ENCODE measurements around the gene TMEM121. TPM values are rescaled to one million over a fixed set of nuclear protein-coding genes. Genes with fewer than 3 reads are reported as not detected.

TMEM121 gene
- total RNA-seq, 1 donor: 1.8 TPM

DNA sequence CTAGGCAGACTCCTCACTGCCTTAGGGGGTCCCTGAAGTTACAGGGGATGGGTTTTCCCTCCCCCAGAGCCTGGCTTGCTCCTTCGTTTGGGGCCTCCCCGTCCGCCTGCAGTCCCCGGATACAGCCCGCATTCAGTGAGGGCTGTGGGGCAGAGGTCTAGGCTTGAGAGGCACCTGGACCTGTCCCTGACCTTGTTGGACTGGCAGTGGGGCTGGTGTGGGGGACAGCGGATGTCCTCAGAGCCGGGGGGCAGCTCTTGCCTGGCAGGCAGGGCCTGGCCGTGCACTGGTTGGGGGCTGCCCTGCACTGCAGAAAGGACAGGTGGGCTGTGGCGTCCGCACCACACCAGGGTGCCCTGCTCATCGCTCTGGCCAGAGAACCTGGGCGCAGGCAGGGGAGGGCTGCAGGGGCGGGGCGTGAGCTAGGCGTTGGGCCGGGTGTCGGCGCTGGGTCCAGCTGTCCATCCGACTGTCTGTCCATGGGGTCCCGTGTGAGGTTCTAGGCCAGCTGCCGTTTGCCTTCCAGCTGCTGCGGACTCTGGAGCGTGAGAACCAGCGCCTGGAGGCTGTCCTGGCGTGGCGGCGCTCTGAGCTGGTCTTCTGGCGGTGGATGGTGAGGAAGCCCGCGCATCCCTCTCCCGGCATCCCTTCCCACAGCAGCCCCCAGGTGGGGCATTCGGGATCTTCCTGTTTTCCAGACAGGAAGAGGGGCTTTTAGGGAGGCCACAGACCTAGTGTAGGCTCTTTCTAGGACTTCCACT lies 29.4 kb upstream of the TMEM121 start:
- peak; percentile 85 for DNase-seq (ENCODE audit: insufficient read length, low spot score, missing footprints)
- Histone ChIP-seq H3K4me3 (ENCODE audit: insufficient read depth, low read length) (no peak overlapping the region), H3K4me2 (ENCODE audit: insufficient read depth, low read length) (no peak overlapping the region), H3K27ac (ENCODE audit: low read depth, low read length) (no peak overlapping the region), H3K9me3 (ENCODE audit: low read depth, low read length) (no peaks in the 10 kb centered on the region), H3K36me3 (ENCODE audit: insufficient read depth, low read length) (no peaks in the 10 kb centered on the region), H3K27me3 (ENCODE audit: insufficient read depth, low read length) (no peaks in the 10 kb centered on the region), H3K4me1 (ENCODE audit: insufficient read depth, low read length) (no peaks in the 10 kb centered on the region), H3K79me2 (ENCODE audit: insufficient read depth, low read length) (no peaks in the 10 kb centered on the region), H4K20me1 (ENCODE audit: insufficient read depth, low read length) (peaks cover 2% of the 10 kb centered on the region), H2AFZ (ENCODE audit: low read length) (no peak overlapping the region)
- no peak for TF ChIP-seq CTCF (IDR thresholded peaks at IDR 0.05; ENCODE audit: extremely low read depth, low read depth, low read length)

- Histone ChIP-seq H4K20me1 (ENCODE audit: insufficient read depth, low read length) (no peaks in the 10 kb centered on the region), H3K79me2 (ENCODE audit: insufficient read depth, low read length) (no peaks in the 10 kb centered on the region), H3K4me2 (ENCODE audit: insufficient read depth, low read length) (no peak overlapping the region), H3K9me3 (ENCODE audit: low read depth, low read length) (no peaks in the 10 kb centered on the region), H3K4me1 (ENCODE audit: insufficient read depth, low read length) (no peaks in the 10 kb centered on the region), H3K4me3 (ENCODE audit: insufficient read depth, low read length) (no peak overlapping the region), H3K36me3 (ENCODE audit: insufficient read depth, low read length) (no peaks in the 10 kb centered on the region), H3K27ac (ENCODE audit: low read depth, low read length) (no peak overlapping the region), H2AFZ (ENCODE audit: low read length) (no peak overlapping the region), H3K27me3 (ENCODE audit: insufficient read depth, low read length) (no peaks in the 10 kb centered on the region)
- peak; percentile 77 for DNase-seq (ENCODE audit: insufficient read length, low spot score, missing footprints)
- no peak for TF ChIP-seq CTCF (IDR thresholded peaks at IDR 0.05; ENCODE audit: extremely low read depth, low read depth, low read length)
These were observed 28.5 kb upstream of the TMEM121 start for GRCh38 chr14:105497671-105498429.

GRCh38 chr14:105498430-105499255 lies 27.7 kb upstream of the TMEM121 start:
- Histone ChIP-seq H3K4me3 (ENCODE audit: insufficient read depth, low read length) (no peak overlapping the region), H3K36me3 (ENCODE audit: insufficient read depth, low read length) (no peaks in the 10 kb centered on the region), H2AFZ (ENCODE audit: low read length) (no peak overlapping the region), H4K20me1 (ENCODE audit: insufficient read depth, low read length) (no peaks in the 10 kb centered on the region), H3K9me3 (ENCODE audit: low read depth, low read length) (no peaks in the 10 kb centered on the region), H3K79me2 (ENCODE audit: insufficient read depth, low read length) (no peaks in the 10 kb centered on the region), H3K27me3 (ENCODE audit: insufficient read depth, low read length) (no peaks in the 10 kb centered on the region), H3K27ac (ENCODE audit: low read depth, low read length) (no peak overlapping the region), H3K4me1 (ENCODE audit: insufficient read depth, low read length) (no peaks in the 10 kb centered on the region), H3K4me2 (ENCODE audit: insufficient read depth, low read length) (no peak overlapping the region)
- peak; percentile 85 for DNase-seq (ENCODE audit: insufficient read length, low spot score, missing footprints)
- TF ChIP-seq CTCF (IDR thresholded peaks at IDR 0.05; ENCODE audit: extremely low read depth, low read depth, low read length): no peak
